Thyroid gland (tissue), 4 donors: ENCODE results near the gene TPCN2. TPM values are rescaled to one million over a fixed set of nuclear protein-coding genes. Genes with fewer than 3 reads are reported as not detected.
"Not testable (repeated sequence)": the region's sequence is repeated elsewhere in the genome, so short reads cannot be mapped to it uniquely, and the experiment has no call there.

Experiments used
- DNase-seq, 2 donors: peaks; one replicate each; pipeline ENCODE4 v3.0.0-alpha.2; 2019
- H3K27ac ChIP-seq, 3 donors: fragments of 200-600 bp; sonication (generic); 1 replicate in 2 of 3; 2 replicates in 1 of 3; pipeline ENCODE4 v1.5.1; 2016 to 2019; ENCODE audit warnings: mild to moderate bottlenecking in 1 of 3, moderate library complexity in 1 of 3
- H3K27me3 ChIP-seq: fragments of 200-600 bp; sonication (generic); one replicate; pipeline ENCODE4 v1.5.1; 2019
- H3K36me3 ChIP-seq, 2 donors: fragments of 200-600 bp; sonication (generic); one replicate each; pipeline ENCODE4 v1.5.1; 2016 to 2019
- H3K4me1 ChIP-seq, 2 donors: fragments of 200-600 bp; sonication (generic); one replicate each; pipeline ENCODE4 v1.5.1; 2017 to 2019
- H3K4me3 ChIP-seq, 3 donors: fragments of 200-600 bp; sonication (generic); replicated peaks in 1 of 3; 1 replicate in 2 of 3; 2 replicates in 1 of 3; pipeline ENCODE4 v1.5.1; 2016; ENCODE audit warnings: mild to moderate bottlenecking in 1 of 3
- H3K9me3 ChIP-seq: fragments of 200-600 bp; sonication (generic); one replicate; pipeline ENCODE4 v1.5.1; 2017
- CTCF ChIP-seq, 6 experiments: fragments of 200-600 bp in 3 of 6; fragments of 450-650 bp in 3 of 6; sonication (generic) in 3 of 6; IDR thresholded peaks; one replicate each; pipeline ENCODE4 v1.5.1; 2016 to 2019; ENCODE audit warnings: antibody characterized with exemption in 6 of 6, mild to moderate bottlenecking in 2 of 6, inconsistent platforms in 1 of 6, moderate library complexity in 1 of 6
- POLR2A ChIP-seq, 2 donors: fragments of 450-650 bp; IDR thresholded peaks; one replicate each; pipeline ENCODE4 v1.6.1; 2017; ENCODE audit warnings: antibody characterized with exemption in 2 of 2, mild to moderate bottlenecking in 2 of 2, moderate library complexity in 1 of 2
- WGBS, 2 donors: methylation state at CpG; one replicate each; pipeline ENCODE4 v1.1.5; 2017; 5-methylcytosine and 5-hydroxymethylcytosine counted together
- intact Hi-C: fragments of 100-400 bp; cut with DNase I; formaldehyde crosslinking; loops from one replicate; pipeline ENCODE4 v1.15.1; 2023
- total RNA-seq, 4 donors: library from RNA; depleted of rRNA; stranded (reverse); fragments of >200 nt; gene quantifications; one replicate each; pipeline ENCODE4 v1.2.3, GENCODE V29; 2016

TPCN2 gene
- total RNA-seq: 10 to 100 TPM; 10.5 to 30.4 (median 13.7) TPM

GRCh38 chr11:69048694-69049489, at the start of gene TPCN2:
TPCN2 (plus strand) TSS chr11:69048932; CDS start chr11:69048998, 66 bp downstream.
- peak; percentile 88 for DNase-seq
- Histone ChIP-seq H3K27me3 (no peaks in the 10 kb centered on the region), H3K9me3 (no peaks in the 10 kb centered on the region), H3K27ac (peak within 1 kb of the TSS; percentile 41 to 90 (median 80)), H3K36me3 (no peaks in the 10 kb centered on the region), H3K4me1 (peaks cover 7 to 25% of the 10 kb centered on the region in 2 donors), H3K4me3 (peak within 1 kb of the TSS; percentile 51 to 90 (median 71))
- intact Hi-C loops: no loop called here
- TF ChIP-seq CTCF (IDR thresholded peaks at IDR 0.05) (no peak), POLR2A (IDR thresholded peaks at IDR 0.05) (peak in 1 of 2 donors; percentile 67)
- 0 to 1% methylated on average over 27 to 34 of the region's 76 CpGs for WGBS, 2 donors

- no peak for DNase-seq
- Histone ChIP-seq H3K27me3 (no peaks in the 10 kb centered on the region), H3K27ac (peak overlapping the region in 2 of 3 donors; percentile 6 to 22), H3K4me1 (peaks cover 0 to 20% of the 10 kb centered on the region in 2 donors), H3K4me3 (no peak overlapping the region), H3K9me3 (no peaks in the 10 kb centered on the region), H3K36me3 (no peaks in the 10 kb centered on the region)
- WGBS, 2 donors: 91 to 93% methylated on average over 8 of the region's 8 CpGs
- intact Hi-C loops: no loop called here
- no peak for TF ChIP-seq CTCF (IDR thresholded peaks at IDR 0.05)
Observed at GRCh38 chr11:68999093-68999747, 49.5 kb upstream of the TPCN2 start.

GRCh38 chr11:68999748-69000355, 48.9 kb upstream of the TPCN2 start:
- H3K4me3 ChIP-seq, intact Hi-C loops, DNase-seq, H3K9me3 ChIP-seq, H3K36me3 ChIP-seq, H3K27me3 ChIP-seq: not testable (repeated sequence)
- Histone ChIP-seq H3K4me1 (peaks cover 0 to 20% of the 10 kb centered on the region in 2 donors), H3K27ac (peak overlapping the region in 2 of 3 donors; percentile 6 to 25)
- 88 to 89% methylated on average over 12 of the region's 12 CpGs for WGBS, 2 donors

- Histone ChIP-seq H3K36me3 (no peaks in the 10 kb centered on the region), H3K27ac (peak overlapping the region; percentile 25 to 44 (median 32)), H3K4me3 (no peak overlapping the region), H3K27me3 (no peaks in the 10 kb centered on the region), H3K9me3 (no peaks in the 10 kb centered on the region), H3K4me1 (peaks cover 0 to 20% of the 10 kb centered on the region in 2 donors)
- TF ChIP-seq CTCF (IDR thresholded peaks at IDR 0.05) (no peak), POLR2A (IDR thresholded peaks at IDR 0.05) (no peak)
- DNase-seq: no peak
- intact Hi-C loops: no loop called here
- WGBS, 2 donors: 91% methylated on average over 5 of the region's 5 CpGs
Observed at GRCh38 chr11:69000391-69000790, 48.3 kb upstream of the TPCN2 start.

GRCh38 chr11:69000831-69001242, 47.9 kb upstream of the TPCN2 start:
- peak overlapping the region; percentile 25 to 45 (median 32) for H3K27ac ChIP-seq
- H3K36me3 ChIP-seq: no peaks in the 10 kb centered on the region
- no peaks in the 10 kb centered on the region for H3K27me3 ChIP-seq
- H3K4me3 ChIP-seq: no peak overlapping the region
- peak in 1 of 2 donors; percentile 12 for DNase-seq
- TF ChIP-seq POLR2A (IDR thresholded peaks at IDR 0.05) (no peak), CTCF (IDR thresholded peaks at IDR 0.05) (peak in 4 of 6 experiments; percentile 15 to 38 (median 20))
- peaks cover 0 to 20% of the 10 kb centered on the region in 2 donors for H3K4me1 ChIP-seq
- 52 to 74% methylated on average over 8 of the region's 8 CpGs for WGBS, 2 donors
- H3K9me3 ChIP-seq: no peaks in the 10 kb centered on the region
- intact Hi-C loops: no loop called here
